ENCODE measurements around the gene WDFY4. TPM values are rescaled to one million over a fixed set of nuclear protein-coding genes. Genes with fewer than 3 reads are reported as not detected.

Gene WDFY4
- total and polyA plus RNA-seq, 2 experiments from 2014 or later = 0.14 TPM; not detected in 1

GRCh38 chr10:48748573-48748972 is 63.9 kb downstream of the WDFY4 start:
- H3K4me2 ChIP-seq = no peak overlapping the region
- DNase-seq (ENCODE audit: low spot score) (no peak), ATAC-seq (no peak)
- Mint-ChIP-seq H3K27ac (no peak overlapping the region), H3K9me3 (no peaks in the 10 kb centered on the region), H3K36me3 (ENCODE audit: low read depth) (no peaks in the 10 kb centered on the region), H3K4me3 (no peak overlapping the region), H3K27me3 (ENCODE audit: insufficient read depth, low read depth, poor library complexity) (peaks cover 2% of the 10 kb centered on the region), H3K4me1 (no peaks in the 10 kb centered on the region)
- H3K36me3 ChIP-seq (ENCODE audit: insufficient read depth) = no peaks in the 10 kb centered on the region
- no peaks in the 10 kb centered on the region for H3K9me2 ChIP-seq (ENCODE audit: insufficient read depth)
- H3K79me2 ChIP-seq (replicated peaks; ENCODE audit: insufficient read depth) = no peaks in the 10 kb centered on the region
- no peak for TF ChIP-seq EZH2phosphoT487 (IDR thresholded peaks at IDR 0.05; ENCODE audit: unreplicated experiment)
- no peak for TF ChIP-seq POLR2AphosphoS5 (IDR thresholded peaks at IDR 0.05; ENCODE audit: low read depth)
- TF ChIP-seq, protein P1, sequence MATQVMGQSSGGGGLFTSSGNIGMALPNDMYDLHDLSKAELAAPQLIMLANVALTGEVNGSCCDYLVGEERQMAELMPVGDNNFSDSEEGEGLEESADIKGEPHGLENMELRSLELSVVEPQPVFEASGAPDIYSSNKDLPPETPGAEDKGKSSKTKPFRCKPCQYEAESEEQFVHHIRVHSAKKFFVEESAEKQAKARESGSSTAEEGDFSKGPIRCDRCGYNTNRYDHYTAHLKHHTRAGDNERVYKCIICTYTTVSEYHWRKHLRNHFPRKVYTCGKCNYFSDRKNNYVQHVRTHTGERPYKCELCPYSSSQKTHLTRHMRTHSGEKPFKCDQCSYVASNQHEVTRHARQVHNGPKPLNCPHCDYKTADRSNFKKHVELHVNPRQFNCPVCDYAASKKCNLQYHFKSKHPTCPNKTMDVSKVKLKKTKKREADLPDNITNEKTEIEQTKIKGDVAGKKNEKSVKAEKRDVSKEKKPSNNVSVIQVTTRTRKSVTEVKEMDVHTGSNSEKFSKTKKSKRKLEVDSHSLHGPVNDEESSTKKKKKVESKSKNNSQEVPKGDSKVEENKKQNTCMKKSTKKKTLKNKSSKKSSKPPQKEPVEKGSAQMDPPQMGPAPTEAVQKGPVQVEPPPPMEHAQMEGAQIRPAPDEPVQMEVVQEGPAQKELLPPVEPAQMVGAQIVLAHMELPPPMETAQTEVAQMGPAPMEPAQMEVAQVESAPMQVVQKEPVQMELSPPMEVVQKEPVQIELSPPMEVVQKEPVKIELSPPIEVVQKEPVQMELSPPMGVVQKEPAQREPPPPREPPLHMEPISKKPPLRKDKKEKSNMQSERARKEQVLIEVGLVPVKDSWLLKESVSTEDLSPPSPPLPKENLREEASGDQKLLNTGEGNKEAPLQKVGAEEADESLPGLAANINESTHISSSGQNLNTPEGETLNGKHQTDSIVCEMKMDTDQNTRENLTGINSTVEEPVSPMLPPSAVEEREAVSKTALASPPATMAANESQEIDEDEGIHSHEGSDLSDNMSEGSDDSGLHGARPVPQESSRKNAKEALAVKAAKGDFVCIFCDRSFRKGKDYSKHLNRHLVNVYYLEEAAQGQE (IDR thresholded peaks at IDR 0.05; ENCODE audit: unreplicated experiment) = no peak
- TF ChIP-seq, protein P2, sequence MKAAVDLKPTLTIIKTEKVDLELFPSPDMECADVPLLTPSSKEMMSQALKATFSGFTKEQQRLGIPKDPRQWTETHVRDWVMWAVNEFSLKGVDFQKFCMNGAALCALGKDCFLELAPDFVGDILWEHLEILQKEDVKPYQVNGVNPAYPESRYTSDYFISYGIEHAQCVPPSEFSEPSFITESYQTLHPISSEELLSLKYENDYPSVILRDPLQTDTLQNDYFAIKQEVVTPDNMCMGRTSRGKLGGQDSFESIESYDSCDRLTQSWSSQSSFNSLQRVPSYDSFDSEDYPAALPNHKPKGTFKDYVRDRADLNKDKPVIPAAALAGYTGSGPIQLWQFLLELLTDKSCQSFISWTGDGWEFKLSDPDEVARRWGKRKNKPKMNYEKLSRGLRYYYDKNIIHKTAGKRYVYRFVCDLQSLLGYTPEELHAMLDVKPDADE (IDR thresholded peaks at IDR 0.05) = no peak
- no peak for TF ChIP-seq ZNF114 (CRISPR knock-in tag; IDR thresholded peaks at IDR 0.05)
- no peak for TF ChIP-seq STAT1 (IDR thresholded peaks at IDR 0.05; ENCODE audit: unreplicated experiment)
- TF ChIP-seq NANOG (IDR thresholded peaks at IDR 0.05; ENCODE audit: borderline replicate concordance) = no peak
- TF ChIP-seq, protein P3, sequence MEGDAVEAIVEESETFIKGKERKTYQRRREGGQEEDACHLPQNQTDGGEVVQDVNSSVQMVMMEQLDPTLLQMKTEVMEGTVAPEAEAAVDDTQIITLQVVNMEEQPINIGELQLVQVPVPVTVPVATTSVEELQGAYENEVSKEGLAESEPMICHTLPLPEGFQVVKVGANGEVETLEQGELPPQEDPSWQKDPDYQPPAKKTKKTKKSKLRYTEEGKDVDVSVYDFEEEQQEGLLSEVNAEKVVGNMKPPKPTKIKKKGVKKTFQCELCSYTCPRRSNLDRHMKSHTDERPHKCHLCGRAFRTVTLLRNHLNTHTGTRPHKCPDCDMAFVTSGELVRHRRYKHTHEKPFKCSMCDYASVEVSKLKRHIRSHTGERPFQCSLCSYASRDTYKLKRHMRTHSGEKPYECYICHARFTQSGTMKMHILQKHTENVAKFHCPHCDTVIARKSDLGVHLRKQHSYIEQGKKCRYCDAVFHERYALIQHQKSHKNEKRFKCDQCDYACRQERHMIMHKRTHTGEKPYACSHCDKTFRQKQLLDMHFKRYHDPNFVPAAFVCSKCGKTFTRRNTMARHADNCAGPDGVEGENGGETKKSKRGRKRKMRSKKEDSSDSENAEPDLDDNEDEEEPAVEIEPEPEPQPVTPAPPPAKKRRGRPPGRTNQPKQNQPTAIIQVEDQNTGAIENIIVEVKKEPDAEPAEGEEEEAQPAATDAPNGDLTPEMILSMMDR (conservative IDR thresholded peaks at IDR 0.05; ENCODE audit: low read depth in 2 of 2) = no peak
- H4K20me1 ChIP-seq (replicated peaks; ENCODE audit: insufficient read depth) = no peaks in the 10 kb centered on the region
- no peaks in the 10 kb centered on the region for H3K4me1 ChIP-seq (ENCODE audit: insufficient read depth)
- H3F3A ChIP-seq (replicated peaks; ENCODE audit: low read depth) = no peaks in the 10 kb centered on the region
- no peak overlapping the region for H3K27ac ChIP-seq (ENCODE audit: low read depth)
- H3K27me3 ChIP-seq (ENCODE audit: insufficient read depth) = no peaks in the 10 kb centered on the region
- no peak overlapping the region for H2AFZ ChIP-seq
- no peak overlapping the region for H3K4me3 ChIP-seq

GRCh38 chr10:48749254-48749787 is 64.6 kb downstream of the WDFY4 start:
- no peaks in the 10 kb centered on the region for H3F3A ChIP-seq (replicated peaks; ENCODE audit: low read depth)
- H3K27ac Mint-ChIP-seq = no peak overlapping the region
- ATAC-seq = no peak
- no peaks in the 10 kb centered on the region for H3K9me3 Mint-ChIP-seq
- no peak overlapping the region for H3K27ac ChIP-seq (ENCODE audit: low read depth)
- no peaks in the 10 kb centered on the region for H3K9me2 ChIP-seq (ENCODE audit: insufficient read depth)
- H3K4me1 ChIP-seq (ENCODE audit: insufficient read depth) = no peaks in the 10 kb centered on the region
- H4K20me1 ChIP-seq (replicated peaks; ENCODE audit: insufficient read depth) = no peaks in the 10 kb centered on the region
- H3K4me3 ChIP-seq = no peak overlapping the region
- no peaks in the 10 kb centered on the region for H3K27me3 ChIP-seq (ENCODE audit: insufficient read depth)
- H3K4me2 ChIP-seq = no peak overlapping the region
- no peaks in the 10 kb centered on the region for H3K79me2 ChIP-seq (replicated peaks; ENCODE audit: insufficient read depth)
- H3K36me3 ChIP-seq (ENCODE audit: insufficient read depth) = no peaks in the 10 kb centered on the region
- H3K27me3 Mint-ChIP-seq (ENCODE audit: insufficient read depth, low read depth, poor library complexity) = peaks cover 2% of the 10 kb centered on the region
- no peak for DNase-seq (ENCODE audit: low spot score)
- no peak overlapping the region for H2AFZ ChIP-seq
- no peaks in the 10 kb centered on the region for H3K36me3 Mint-ChIP-seq (ENCODE audit: low read depth)
- H3K4me3 Mint-ChIP-seq = no peak overlapping the region
- peaks cover 3% of the 10 kb centered on the region; the same call in 2 of the 3 replicates for H3K4me1 Mint-ChIP-seq
- TF ChIP-seq JUNB (IDR thresholded peaks at IDR 0.05; ENCODE audit: unreplicated experiment) (no peak), CREB1 (CRISPR knock-in tag; IDR thresholded peaks at IDR 0.05; ENCODE audit: low read depth) (no peak)
